DMS 273 treated with DMSO at 0.1 percent for 48 hours (cell line): Measurements from ENCODE around the gene COL23A1.

ENCODE experiments used
- DNase-seq: peaks from one replicate; lab custom pipeline; 2025; lab: John Stamatoyannopoulos, UW

COL23A1 gene

GRCh38 chr5:178531786-178532185 is 58.4 kb downstream of the COL23A1 start:
- DNase-seq: no peak

- DNase-seq: no peak
These were observed 59.7 kb downstream of the COL23A1 start for GRCh38 chr5:178530526-178530925.

GRCh38 chr5:178529080-178529479 is 61.1 kb downstream of the COL23A1 start:
- DNase-seq: no peak

- DNase-seq: no peak
These were observed 62.5 kb downstream of the COL23A1 start for GRCh38 chr5:178527458-178528307.

- no peak for DNase-seq
These were observed 63.3 kb downstream of the COL23A1 start for GRCh38 chr5:178526773-178527457.

GRCh38 chr5:178525906-178526732 is 64.1 kb downstream of the COL23A1 start:
- no peak for DNase-seq

- DNase-seq: no peak
These were observed 65.9 kb downstream of the COL23A1 start for GRCh38 chr5:178524093-178524882.

GRCh38 chr5:178522361-178522760 is 67.8 kb downstream of the COL23A1 start:
- no peak for DNase-seq

- DNase-seq: no peak
These were observed 69.3 kb downstream of the COL23A1 start for GRCh38 chr5:178520851-178521250.

- DNase-seq: no peak
These were observed 70.4 kb downstream of the COL23A1 start for GRCh38 chr5:178519804-178520203.

GRCh38 chr5:178519155-178519554 is 71.0 kb downstream of the COL23A1 start:
- no peak for DNase-seq

GRCh38 chr5:178516504-178517235 is 73.5 kb downstream of the COL23A1 start:
- no peak for DNase-seq

- DNase-seq: no peak
These were observed 74.3 kb downstream of the COL23A1 start for GRCh38 chr5:178515776-178516503.

GRCh38 chr5:178514851-178515418 is 75.3 kb downstream of the COL23A1 start:
- DNase-seq: no peak

GRCh38 chr5:178511172-178511571 is 79.0 kb downstream of the COL23A1 start:
- no peak for DNase-seq

- DNase-seq: no peak
These were observed 80.6 kb downstream of the COL23A1 start for GRCh38 chr5:178509491-178510057.

GRCh38 chr5:178507151-178507932 is 82.9 kb downstream of the COL23A1 start:
- DNase-seq: no peak

- no peak for DNase-seq
These were observed 84.4 kb downstream of the COL23A1 start for GRCh38 chr5:178505639-178506407.
